GM18511 (cell line): ENCODE measurements around the gene TNS2.

Experiments
- ATAC-seq: cut with Tn5 transposase; IDR thresholded peaks from one replicate; pipeline ENCODE4 v1.9.1; 2021; ENCODE audit warnings: mild to moderate bottlenecking, moderate library complexity; ENCODE audit not compliant: unreplicated experiment

Gene TNS2

GRCh38 chr12:53067074-53067992 is 17.5 kb downstream of the TNS2 start:
- ATAC-seq: no peak

GRCh38 chr12:53067993-53068770 is 18.3 kb downstream of the TNS2 start:
- ATAC-seq: no peak

DNA sequence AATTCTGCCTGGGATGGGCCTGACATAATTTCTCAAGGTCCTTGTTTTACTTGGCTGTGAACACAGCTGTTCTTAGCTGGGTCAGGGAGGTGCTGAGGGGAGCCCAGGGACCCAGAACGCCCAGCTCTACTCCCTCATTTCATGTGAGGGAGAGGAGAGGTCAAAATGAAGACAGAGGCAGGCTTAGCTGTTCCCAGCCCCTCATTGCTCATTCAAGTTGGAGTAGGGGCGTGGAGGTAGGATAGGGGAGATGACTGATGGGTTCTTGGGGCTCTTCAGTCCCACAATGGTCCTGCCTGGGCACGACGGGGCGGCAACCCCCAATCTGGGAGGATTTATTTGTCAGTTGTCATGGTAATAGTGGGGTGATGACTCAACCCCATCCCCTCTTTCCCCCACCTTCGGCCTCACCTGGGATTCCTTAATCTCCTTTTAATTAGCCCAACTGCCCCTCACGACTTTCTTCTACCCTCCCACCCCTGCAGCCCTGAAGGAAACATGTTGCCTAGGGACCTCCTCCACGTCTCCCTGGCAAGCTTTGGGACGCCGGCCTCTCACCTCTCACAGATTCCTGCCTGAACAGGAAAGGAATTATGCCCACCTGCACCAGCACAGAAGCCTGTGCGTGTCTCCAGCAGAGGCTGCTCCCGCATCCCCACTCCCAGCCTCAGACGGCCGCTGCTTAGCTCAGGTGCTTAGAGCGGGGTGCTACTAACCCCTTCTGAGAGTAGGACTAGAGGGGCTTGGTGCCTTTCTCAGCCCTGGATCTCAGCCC is 19.1 kb downstream of the TNS2 start:
- ATAC-seq: no peak

- ATAC-seq: no peak
Measured at GRCh38 chr12:53069621-53070410, 20.0 kb downstream of the TNS2 start.

DNA sequence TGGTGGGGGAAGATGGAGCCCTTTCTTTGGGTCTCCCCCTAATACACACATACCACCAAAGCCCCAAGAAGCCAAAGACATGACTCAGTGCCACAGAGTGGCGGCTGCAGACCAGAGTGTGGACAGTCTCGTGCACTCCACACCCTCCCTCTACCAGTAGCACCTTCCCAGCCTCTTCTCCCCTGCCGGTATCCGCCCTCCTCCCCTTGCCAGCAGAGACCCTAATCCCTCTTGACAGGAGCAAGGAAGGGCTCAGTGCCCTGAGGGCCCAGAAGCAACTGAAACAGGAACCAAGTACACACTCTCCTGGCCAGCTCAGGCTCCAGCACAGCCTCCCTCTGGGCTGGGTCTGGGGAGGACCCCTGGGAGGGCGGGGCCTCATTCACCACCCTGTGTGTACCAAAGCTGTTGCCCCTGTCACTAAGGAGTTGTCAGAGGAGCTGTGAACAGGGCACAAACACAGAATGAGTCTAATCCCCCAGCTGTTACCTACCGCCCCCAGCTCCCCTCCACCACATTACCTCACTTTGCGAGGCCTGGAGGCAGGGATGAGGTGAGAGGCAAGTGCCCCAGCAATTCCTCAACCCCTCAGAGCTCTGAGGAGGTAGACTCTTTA is 21.1 kb downstream of the TNS2 start:
- ATAC-seq: no peak

DNA sequence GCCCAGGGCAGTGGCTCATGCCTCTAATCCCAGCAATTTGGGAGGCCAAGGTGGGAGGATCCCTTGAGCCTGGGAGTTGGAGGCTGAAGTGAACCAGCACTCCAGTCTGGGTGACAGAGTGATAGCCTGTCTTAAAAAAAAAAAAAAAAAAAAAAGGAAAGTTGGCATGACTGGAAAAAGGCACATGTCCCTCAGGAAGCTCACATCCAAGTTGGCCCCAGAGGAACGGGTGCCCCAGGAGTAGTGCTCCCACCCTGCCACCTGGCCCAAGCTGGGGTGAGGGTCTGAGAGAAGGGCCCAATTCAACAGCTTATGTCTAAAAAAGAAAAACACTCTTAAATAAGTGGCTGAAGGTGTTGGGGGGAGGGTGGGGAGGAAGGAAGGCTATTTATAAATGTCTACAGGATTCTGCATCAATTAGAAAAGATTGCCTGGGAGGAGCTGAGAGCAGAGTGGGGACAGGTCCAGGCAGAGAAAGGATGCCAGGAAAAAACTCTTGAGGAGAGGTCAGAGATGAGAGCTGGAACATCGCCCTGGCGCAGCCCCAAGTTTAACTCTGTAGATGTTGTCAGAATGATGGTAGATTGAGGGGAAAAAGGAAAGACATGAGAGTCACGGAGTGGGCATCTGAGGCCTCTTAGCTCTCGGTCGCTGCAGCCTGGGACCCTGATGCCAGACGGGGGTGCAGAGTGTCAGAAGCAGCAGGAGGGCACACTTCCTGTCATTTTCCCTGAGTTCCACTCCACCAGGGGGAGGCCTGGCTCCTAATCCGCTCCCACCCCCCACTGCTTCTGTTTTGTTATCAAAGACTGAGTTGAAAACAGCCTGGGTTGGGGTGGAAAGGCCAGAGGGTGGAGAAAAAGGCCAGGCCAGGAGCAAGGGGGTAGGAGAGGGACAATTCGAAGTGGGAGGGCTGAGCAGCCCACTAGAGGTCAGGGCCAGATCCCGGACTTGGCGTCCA is 22.0 kb downstream of the TNS2 start:
- no peak for ATAC-seq

DNA sequence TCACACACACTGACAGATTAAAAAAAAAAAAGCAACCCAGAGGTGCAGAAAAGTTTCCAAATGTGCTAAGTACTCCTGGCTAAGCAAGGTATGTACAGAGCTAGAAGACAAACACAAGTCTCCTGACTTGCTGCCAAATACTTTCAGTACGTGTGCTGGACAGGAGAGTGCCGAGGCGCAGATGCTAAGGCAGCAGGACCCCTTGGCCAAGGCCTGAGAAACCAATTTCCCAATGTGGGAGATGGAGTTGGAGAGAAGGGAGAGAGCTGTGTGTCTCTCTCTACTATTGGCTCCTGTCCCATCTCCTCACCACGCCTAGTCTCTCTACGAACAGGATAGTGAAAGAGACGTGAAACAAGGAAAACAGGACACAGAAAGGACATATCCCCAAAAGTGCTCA is 24.0 kb downstream of the TNS2 start:
- no peak for ATAC-seq

DNA sequence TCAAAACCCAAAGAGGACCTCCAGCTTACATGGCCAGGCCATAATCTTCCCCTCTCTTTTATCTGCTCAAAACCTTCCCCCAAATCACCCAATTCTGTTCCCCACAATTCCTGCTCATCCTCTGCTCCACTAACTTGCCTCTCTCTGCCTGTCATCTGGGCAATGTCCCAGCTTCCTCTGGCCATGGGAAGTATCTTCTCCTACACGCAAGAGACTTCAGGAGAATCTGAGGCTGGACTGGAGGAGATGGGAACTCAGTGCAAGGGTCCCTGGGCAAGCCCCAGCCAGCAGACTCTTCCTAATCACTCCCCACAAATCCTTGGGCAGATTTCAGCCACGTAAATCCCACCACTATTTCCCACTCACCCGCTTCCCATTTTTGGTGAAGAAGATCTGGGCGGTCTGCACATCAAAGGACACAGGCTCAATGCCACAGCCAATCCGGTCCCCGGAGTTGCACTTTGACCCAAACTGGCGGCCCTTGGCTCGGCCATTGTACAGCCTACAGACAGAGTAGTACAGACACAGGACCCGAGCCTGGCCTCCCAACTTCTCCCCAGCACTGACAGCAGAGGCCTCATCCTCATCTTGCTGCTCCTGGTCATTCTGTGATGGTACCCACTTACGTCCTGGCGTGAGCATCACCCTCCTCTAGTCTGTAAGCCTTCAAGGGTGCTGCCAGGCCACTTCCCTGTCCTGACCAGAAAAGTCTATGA is 24.6 kb downstream of the TNS2 start:
- ATAC-seq: no peak

GRCh38 chr12:53074999-53075370 is 25.1 kb downstream of the TNS2 start:
- no peak for ATAC-seq

- ATAC-seq: no peak
Measured at GRCh38 chr12:53076461-53076860, 26.6 kb downstream of the TNS2 start.

- ATAC-seq: no peak
Measured at GRCh38 chr12:53077030-53077429, 27.2 kb downstream of the TNS2 start.

DNA sequence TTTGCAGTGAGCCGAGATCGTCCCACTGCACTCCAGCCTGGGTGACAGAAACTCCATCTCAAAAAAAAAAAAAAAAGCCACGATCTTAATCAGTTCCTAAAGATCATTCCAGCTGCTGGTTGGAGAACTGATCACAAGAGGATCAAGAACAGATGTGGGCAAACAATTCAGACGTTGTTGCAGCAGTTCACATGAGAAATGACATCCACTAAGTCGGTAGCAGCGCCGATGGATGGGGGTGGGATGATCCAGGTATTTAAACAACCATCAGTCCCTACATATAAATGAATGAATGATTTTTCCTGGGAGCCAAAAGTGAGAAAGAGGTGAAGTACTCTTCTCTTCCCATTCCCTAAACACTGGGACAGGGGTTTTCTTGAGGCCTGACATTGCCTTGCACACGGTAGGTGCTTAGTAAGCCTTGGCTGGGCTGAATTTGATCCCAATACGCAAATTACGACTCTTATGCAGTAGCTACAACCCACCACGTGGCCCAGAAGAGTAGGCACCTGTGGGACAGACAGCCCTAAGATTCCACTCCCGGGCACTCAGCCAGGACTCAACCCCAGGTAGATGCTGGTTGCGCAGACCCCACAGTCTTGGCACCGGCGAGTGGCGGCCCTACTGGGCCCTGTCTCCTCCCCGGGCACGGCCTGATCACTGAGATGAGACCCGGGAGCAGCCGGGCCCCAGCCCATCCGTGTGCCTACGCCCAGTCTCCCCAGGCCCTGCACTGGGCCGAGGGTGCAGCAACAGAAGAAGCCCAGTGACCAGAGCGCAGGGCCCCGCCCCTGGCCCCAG is 28.8 kb downstream of the TNS2 start:
- peak; percentile 30 for ATAC-seq

DNA sequence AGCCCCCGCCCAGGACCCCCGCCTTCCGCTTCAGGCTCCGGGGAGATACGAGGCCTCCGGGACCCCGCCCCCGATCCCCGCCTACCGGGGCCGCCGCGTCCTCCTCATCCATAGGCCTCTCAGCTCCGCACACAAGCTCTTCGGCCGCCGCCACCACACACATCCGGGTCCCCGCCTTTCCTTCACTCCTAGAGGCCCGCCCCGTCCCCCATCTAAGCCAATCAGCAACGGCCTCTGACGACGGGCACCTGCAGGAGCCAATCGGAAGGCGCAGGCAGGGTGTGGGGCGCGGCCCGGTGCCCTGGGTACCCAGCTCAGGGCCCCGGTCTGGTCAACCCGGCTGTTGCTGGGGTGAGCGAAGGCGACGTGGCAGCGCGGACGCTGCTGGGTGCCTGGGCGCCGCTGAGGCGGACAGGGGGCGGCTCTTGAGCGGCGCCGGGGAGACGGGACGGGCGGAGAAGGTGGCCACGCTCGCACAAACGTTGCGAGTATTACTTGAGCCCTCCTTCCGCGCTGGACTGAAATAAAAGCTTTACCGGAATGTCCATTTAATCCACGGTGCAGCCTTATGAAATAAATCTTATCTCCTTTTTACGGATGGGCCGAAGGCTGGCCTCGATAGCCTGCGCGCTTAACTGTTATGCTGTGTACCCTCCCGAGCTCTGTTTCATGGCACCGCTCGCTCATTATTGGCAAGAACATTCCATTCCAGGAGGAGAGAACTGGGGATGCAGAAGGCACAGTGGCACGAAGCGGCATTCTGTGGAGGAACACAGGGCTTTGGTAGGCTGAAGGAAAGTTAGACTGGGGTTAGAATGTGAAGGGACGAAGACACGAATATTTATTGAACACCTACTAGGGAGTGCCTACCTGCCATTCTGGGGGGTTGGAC is 29.6 kb downstream of the TNS2 start, which contains the start of gene SPRYD3:
TSS of gene SPRYD3 (minus strand) at position 165 of the 892 bp plus-strand sequence. CDS start at position 108, 57 bp downstream.
- ATAC-seq: peak; percentile 98

- no peak for ATAC-seq
Measured at GRCh38 chr12:53082637-53083175, 32.8 kb downstream of the TNS2 start.

DNA sequence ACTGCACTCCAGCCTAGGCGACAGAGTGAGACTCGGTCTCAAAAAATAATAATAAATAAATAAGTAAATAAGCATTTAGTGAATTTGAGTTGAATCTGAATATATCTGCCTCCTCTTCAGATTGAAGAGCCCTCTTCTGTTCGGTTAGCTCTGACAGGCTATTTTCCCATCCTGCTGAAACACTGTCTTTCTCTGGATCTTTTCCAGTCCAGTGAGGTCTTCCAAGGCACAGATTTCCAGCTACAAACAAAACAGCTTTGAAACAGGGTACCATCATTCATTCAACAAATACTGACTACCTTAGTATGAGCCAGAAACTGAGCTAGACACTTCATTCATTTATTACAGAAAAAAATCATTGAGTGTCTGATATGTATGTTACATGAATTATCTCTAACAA is 36.5 kb downstream of the TNS2 start:
- no peak for ATAC-seq

- no peak for ATAC-seq
Measured at GRCh38 chr12:53090105-53090504, 40.2 kb downstream of the TNS2 start.
